ENCODE data around the gene LNPK.

DNA sequence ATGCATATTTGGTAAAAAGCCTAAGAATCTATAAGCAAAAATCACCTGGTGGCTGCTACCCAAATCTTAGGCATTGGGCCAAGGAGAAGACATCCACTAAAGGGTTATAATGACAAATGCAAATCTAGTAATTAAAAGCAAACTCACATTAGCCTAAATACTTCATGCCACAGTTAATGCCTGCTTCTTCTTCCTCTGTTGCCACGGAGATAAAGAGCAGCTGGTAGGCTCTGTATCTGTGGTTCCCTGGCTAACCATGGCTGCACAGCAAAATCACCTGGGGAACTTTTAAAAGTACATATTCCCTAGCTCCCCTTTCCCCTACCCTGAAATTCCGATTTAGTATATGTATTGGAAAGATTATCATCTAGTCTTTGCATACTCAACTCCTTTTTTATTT is 114.3 kb downstream of the LNPK start:
- TF ChIP-seq, protein P1, sequence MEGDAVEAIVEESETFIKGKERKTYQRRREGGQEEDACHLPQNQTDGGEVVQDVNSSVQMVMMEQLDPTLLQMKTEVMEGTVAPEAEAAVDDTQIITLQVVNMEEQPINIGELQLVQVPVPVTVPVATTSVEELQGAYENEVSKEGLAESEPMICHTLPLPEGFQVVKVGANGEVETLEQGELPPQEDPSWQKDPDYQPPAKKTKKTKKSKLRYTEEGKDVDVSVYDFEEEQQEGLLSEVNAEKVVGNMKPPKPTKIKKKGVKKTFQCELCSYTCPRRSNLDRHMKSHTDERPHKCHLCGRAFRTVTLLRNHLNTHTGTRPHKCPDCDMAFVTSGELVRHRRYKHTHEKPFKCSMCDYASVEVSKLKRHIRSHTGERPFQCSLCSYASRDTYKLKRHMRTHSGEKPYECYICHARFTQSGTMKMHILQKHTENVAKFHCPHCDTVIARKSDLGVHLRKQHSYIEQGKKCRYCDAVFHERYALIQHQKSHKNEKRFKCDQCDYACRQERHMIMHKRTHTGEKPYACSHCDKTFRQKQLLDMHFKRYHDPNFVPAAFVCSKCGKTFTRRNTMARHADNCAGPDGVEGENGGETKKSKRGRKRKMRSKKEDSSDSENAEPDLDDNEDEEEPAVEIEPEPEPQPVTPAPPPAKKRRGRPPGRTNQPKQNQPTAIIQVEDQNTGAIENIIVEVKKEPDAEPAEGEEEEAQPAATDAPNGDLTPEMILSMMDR (IDR thresholded peaks at IDR 0.05) = no peak
- TF ChIP-seq POLR2AphosphoS5 (IDR thresholded peaks at IDR 0.05) (no peak), POLR2A (IDR thresholded peaks at IDR 0.05) (no peak), EP300 (IDR thresholded peaks at IDR 0.05) (no peak)
